HEK293 (cell line): ENCODE measurements around the gene TRAK1.

Experiments
- CTCF ChIA-PET: fragments of 350-600 bp; formaldehyde crosslinking; extraction: SDS; loops from one replicate; lab custom pipeline; 2021; ENCODE audit warnings: antibody characterized with exemption; lab: Yijun Ruan, JAX
- POLR2A ChIA-PET: fragments of 300-600 bp; formaldehyde crosslinking; extraction: SDS; loops from one replicate; lab custom pipeline; 2020; ENCODE audit warnings: antibody characterized with exemption, inconsistent platforms; lab: Yijun Ruan, JAX
- H3K27ac ChIP-seq: fragments of 200-500 bp; sonication (Bioruptor generic); 2 replicates; pipeline ENCODE4 v1.5.1; 2014; ENCODE audit warnings: low read depth, low read length, control low read depth, inconsistent platforms; ENCODE audit errors: extremely low read depth
- H3K36me3 ChIP-seq, 2 experiments: fragments of 200-500 bp in 1 of 2; sonication (Bioruptor generic) in 1 of 2; 1 replicate in 1 of 2; 2 replicates in 1 of 2; pipeline ENCODE4 v1.5.1; 2014 to 2017; ENCODE audit warnings: inconsistent platforms in 2 of 2, low read length in 2 of 2; ENCODE audit not compliant: control insufficient read depth in 2 of 2, insufficient read depth in 1 of 2
- H3K4me1 ChIP-seq: fragments of 200-500 bp; sonication (Bioruptor generic); 2 replicates; pipeline ENCODE4 v1.5.1; 2014; ENCODE audit warnings: mild to moderate bottlenecking, low read length, inconsistent platforms; ENCODE audit not compliant: control insufficient read depth, insufficient read depth
- H3K4me3 ChIP-seq: 2 replicates; pipeline ENCODE4 v1.5.1; 2011; ENCODE audit warnings: low read depth, mild to moderate bottlenecking, control low read depth, low read length, moderate library complexity
- H3K9me3 ChIP-seq: fragments of 200-500 bp; sonication (Bioruptor generic); 2 replicates; pipeline ENCODE4 v1.5.1; 2014; ENCODE audit warnings: low read depth, low read length, inconsistent platforms; ENCODE audit not compliant: control insufficient read depth, insufficient read depth
- PRDM1 ChIP-seq: fragments of 450-650 bp; formaldehyde crosslinking; IDR thresholded peaks from 2 replicates; pipeline ENCODE4; 2016; ENCODE audit warnings: missing biosample characterization, missing genetic modification characterization
- REPIN1 ChIP-seq: fragments of 450-650 bp; formaldehyde crosslinking; IDR thresholded peaks from 2 replicates; pipeline ENCODE4 v1.5.1; 2017; ENCODE audit warnings: missing biosample characterization, missing genetic modification characterization, low read depth
- ZBTB20 ChIP-seq: fragments of 450-650 bp; formaldehyde crosslinking; IDR thresholded peaks from 2 replicates; pipeline ENCODE4 v1.5.1; 2016; ENCODE audit warnings: missing biosample characterization, missing genetic modification characterization
- ZBTB21 ChIP-seq: fragments of 450-650 bp; formaldehyde crosslinking; IDR thresholded peaks from 2 replicates; pipeline ENCODE4 v1.5.1; 2017; ENCODE audit warnings: missing biosample characterization, missing genetic modification characterization
- ZNF155 ChIP-seq: fragments of 450-650 bp; formaldehyde crosslinking; IDR thresholded peaks from 2 replicates; pipeline ENCODE4 v1.5.1; 2016; ENCODE audit warnings: missing biosample characterization, missing genetic modification characterization
- ZNF2 ChIP-seq: fragments of 450-650 bp; formaldehyde crosslinking; IDR thresholded peaks from 2 replicates; pipeline ENCODE4 v1.5.1; 2016; ENCODE audit warnings: missing biosample characterization, missing genetic modification characterization
- ZNF510 ChIP-seq: fragments of 450-650 bp; formaldehyde crosslinking; IDR thresholded peaks from 2 replicates; pipeline ENCODE4 v1.5.1; 2018; ENCODE audit warnings: mild to moderate bottlenecking, missing genetic modification characterization, missing biosample characterization; ENCODE audit not compliant: insufficient replicate concordance
- ZNF585B ChIP-seq: fragments of 450-650 bp; formaldehyde crosslinking; IDR thresholded peaks from 2 replicates; pipeline ENCODE4 v1.5.1; 2016; ENCODE audit warnings: missing biosample characterization, missing genetic modification characterization
- ZNF654 ChIP-seq: fragments of 450-650 bp; formaldehyde crosslinking; IDR thresholded peaks from 2 replicates; pipeline ENCODE4 v1.5.1; 2016; ENCODE audit warnings: low read depth, missing biosample characterization, missing genetic modification characterization
- ZSCAN23 ChIP-seq: fragments of 450-650 bp; formaldehyde crosslinking; IDR thresholded peaks from 2 replicates; pipeline ENCODE4 v1.5.1; 2016; ENCODE audit warnings: missing biosample characterization, missing genetic modification characterization
- ZSCAN30 ChIP-seq: fragments of 450-650 bp; IDR thresholded peaks from 2 replicates; pipeline ENCODE4 v1.5.1; 2018; ENCODE audit warnings: missing biosample characterization, mild to moderate bottlenecking, missing genetic modification characterization, moderate library complexity
- TF ChIP-seq, protein P1 (sequence below): fragments of 450-650 bp; IDR thresholded peaks from 2 replicates; pipeline ENCODE4 v1.5.1; 2018; ENCODE audit warnings: missing biosample characterization, mild to moderate bottlenecking, missing genetic modification characterization
- TF ChIP-seq, protein P2 (sequence below): fragments of 450-650 bp; formaldehyde crosslinking; IDR thresholded peaks from 2 replicates; pipeline ENCODE4 v1.5.1; 2016; ENCODE audit warnings: missing biosample characterization, missing genetic modification characterization
- TF ChIP-seq, protein P3 (sequence below): fragments of 450-650 bp; formaldehyde crosslinking; IDR thresholded peaks from 2 replicates; pipeline ENCODE4 v1.5.1; 2016; ENCODE audit warnings: missing biosample characterization, missing genetic modification characterization, borderline replicate concordance
- TF ChIP-seq, protein P4 (sequence below): fragments of 450-650 bp; formaldehyde crosslinking; IDR thresholded peaks from 2 replicates; pipeline ENCODE4 v1.5.1; 2017; ENCODE audit warnings: missing biosample characterization, missing genetic modification characterization

Gene TRAK1

DNA sequence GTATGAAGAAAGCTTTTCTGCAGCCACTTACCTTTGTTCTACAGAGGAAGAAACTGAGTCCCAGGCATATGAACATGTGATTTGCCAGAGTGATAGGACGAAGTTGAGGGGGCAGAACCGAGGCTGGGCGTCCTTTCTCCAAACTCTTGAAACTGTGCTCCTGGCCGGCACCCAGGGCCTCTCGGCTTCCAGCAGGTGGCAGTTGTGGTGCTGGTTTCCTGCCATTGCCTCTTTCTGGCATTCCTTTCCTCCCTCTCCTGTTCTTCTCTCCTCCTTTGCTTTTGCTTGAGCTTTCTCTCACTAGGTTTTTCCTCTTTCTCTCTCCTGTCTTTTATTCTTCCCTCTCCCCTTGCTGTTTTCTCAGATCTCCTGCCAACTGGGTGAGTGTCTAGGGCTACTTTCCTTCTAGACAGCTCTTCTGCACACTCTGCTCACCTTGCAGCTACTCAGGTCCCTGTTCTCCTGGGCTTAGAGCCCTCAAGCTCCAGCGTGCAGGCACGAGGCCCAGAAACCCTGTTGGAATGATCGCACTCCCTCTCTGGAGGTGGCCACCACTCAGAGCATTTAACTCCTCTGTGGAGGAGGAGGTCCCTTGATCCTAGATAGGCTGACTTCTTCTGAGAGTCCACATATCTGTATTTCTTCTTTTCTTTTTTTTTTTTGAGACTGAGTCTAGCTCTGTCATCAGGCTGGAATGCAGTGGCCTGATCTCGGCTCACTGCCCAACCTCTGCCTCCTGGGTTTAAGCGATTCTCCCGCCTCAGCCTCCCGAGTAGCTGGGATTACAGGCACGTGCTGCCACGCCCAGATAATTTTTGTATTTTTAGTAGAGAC lies 26.2 kb downstream of the TRAK1 start:
- H3K27ac ChIP-seq, result no peak overlapping the region
- POLR2A ChIA-PET, result no interaction called here

DNA sequence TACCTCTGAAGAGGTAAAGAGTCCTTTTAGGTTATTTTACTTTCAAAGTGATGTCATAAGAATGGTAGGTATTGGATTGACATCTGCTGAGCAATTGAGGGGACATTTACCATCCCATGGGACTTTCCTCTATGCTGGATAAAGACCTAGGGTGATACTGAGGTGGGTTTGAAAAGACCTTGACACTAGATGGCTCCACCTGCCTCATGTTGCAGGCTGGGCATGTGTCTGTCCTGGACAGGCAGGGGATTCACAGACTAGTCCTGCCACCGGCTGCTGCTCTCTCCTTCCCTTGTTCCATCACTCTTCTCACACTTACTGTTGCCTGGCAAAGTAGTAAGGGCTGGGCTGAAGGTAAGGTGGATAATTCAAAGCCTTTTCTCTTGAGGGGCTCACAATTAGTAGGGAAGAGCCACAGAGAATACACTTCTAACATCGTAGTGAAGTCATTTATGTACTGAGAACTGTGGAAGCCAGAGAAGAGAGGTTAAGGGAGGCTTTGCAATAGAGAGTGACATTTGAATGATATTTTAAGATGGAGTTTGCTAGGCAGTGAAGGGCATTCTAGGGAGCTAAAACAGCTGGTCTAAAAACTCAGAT lies 27.7 kb downstream of the TRAK1 start:
- Histone ChIP-seq H3K27ac (no peak overlapping the region), H3K4me3 (no peak overlapping the region), H3K36me3 (no peaks in the 10 kb centered on the region), H3K4me1 (no peaks in the 10 kb centered on the region), H3K9me3 (no peaks in the 10 kb centered on the region)
- no peak for TF ChIP-seq ZNF155 (tag by site-specific recombination)
- peak; percentile 71 for TF ChIP-seq ZNF654 (tag by site-specific recombination)
- TF ChIP-seq, protein P1, sequence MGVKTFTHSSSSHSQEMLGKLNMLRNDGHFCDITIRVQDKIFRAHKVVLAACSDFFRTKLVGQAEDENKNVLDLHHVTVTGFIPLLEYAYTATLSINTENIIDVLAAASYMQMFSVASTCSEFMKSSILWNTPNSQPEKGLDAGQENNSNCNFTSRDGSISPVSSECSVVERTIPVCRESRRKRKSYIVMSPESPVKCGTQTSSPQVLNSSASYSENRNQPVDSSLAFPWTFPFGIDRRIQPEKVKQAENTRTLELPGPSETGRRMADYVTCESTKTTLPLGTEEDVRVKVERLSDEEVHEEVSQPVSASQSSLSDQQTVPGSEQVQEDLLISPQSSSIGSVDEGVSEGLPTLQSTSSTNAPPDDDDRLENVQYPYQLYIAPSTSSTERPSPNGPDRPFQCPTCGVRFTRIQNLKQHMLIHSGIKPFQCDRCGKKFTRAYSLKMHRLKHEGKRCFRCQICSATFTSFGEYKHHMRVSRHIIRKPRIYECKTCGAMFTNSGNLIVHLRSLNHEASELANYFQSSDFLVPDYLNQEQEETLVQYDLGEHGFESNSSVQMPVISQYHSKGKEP (tag by site-specific recombination), result no peak
- TF ChIP-seq, protein P2, sequence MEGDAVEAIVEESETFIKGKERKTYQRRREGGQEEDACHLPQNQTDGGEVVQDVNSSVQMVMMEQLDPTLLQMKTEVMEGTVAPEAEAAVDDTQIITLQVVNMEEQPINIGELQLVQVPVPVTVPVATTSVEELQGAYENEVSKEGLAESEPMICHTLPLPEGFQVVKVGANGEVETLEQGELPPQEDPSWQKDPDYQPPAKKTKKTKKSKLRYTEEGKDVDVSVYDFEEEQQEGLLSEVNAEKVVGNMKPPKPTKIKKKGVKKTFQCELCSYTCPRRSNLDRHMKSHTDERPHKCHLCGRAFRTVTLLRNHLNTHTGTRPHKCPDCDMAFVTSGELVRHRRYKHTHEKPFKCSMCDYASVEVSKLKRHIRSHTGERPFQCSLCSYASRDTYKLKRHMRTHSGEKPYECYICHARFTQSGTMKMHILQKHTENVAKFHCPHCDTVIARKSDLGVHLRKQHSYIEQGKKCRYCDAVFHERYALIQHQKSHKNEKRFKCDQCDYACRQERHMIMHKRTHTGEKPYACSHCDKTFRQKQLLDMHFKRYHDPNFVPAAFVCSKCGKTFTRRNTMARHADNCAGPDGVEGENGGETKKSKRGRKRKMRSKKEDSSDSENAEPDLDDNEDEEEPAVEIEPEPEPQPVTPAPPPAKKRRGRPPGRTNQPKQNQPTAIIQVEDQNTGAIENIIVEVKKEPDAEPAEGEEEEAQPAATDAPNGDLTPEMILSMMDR (tag by site-specific recombination), result peak; percentile 48; the same call in 1 of the 2 replicates
- TF ChIP-seq ZNF585B (tag by site-specific recombination), result no peak
- TF ChIP-seq ZSCAN30 (tag by site-specific recombination), result 0 out of 2 replicates have a peak, but pooled peaks have one; percentile 19
- TF ChIP-seq REPIN1, result no peak
- CTCF ChIA-PET, result interaction anchor here (0.6 to 4.4 kb wide), 9 partner anchors 8 to 1595 kb away, joined by 3 to 83 read pairs (median 3); no protein-coding TSS in a partner anchor
- POLR2A ChIA-PET, result no interaction called here

More for the DNA sequence above, 26.2 kb downstream of the TRAK1 start:
- H3K9me3 ChIP-seq, result no peaks in the 10 kb centered on the region
- TF ChIP-seq ZNF510 (tag by site-specific recombination) (no peak), ZBTB20 (tag by site-specific recombination) (no peak; the same call in 1 of the 2 replicates), ZNF654 (tag by site-specific recombination) (peak; percentile 43), ZBTB21 (tag by site-specific recombination) (no peak), ZSCAN23 (tag by site-specific recombination) (no peak), PRDM1 (tag by site-specific recombination) (peak; percentile 92), ZNF2 (tag by site-specific recombination) (0 out of 2 replicates have a peak, but pooled peaks have one; percentile 48)
- TF ChIP-seq, protein P3, sequence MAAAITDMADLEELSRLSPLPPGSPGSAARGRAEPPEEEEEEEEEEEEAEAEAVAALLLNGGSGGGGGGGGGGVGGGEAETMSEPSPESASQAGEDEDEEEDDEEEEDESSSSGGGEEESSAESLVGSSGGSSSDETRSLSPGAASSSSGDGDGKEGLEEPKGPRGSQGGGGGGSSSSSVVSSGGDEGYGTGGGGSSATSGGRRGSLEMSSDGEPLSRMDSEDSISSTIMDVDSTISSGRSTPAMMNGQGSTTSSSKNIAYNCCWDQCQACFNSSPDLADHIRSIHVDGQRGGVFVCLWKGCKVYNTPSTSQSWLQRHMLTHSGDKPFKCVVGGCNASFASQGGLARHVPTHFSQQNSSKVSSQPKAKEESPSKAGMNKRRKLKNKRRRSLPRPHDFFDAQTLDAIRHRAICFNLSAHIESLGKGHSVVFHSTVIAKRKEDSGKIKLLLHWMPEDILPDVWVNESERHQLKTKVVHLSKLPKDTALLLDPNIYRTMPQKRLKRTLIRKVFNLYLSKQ, result no peak
- TF ChIP-seq, protein P4, sequence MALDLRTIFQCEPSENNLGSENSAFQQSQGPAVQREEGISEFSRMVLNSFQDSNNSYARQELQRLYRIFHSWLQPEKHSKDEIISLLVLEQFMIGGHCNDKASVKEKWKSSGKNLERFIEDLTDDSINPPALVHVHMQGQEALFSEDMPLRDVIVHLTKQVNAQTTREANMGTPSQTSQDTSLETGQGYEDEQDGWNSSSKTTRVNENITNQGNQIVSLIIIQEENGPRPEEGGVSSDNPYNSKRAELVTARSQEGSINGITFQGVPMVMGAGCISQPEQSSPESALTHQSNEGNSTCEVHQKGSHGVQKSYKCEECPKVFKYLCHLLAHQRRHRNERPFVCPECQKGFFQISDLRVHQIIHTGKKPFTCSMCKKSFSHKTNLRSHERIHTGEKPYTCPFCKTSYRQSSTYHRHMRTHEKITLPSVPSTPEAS (tag by site-specific recombination), result no peak
- TF ChIP-seq, protein P2 (tag by site-specific recombination), result 0 out of 2 replicates have a peak, but pooled peaks have one; percentile 42
- TF ChIP-seq, all 188 proteins: peak for 4
- Histone ChIP-seq H3K36me3 (no peaks in the 10 kb centered on the region), H3K4me3 (no peak overlapping the region), H3K4me1 (no peaks in the 10 kb centered on the region)
- CTCF ChIA-PET, result interaction anchor here (0.6 to 4.4 kb wide), 12 partner anchors 18 to 486 kb away, joined by 3 to 83 read pairs (median 3); no protein-coding TSS in a partner anchor
